Measurements from ENCODE around the gene BACH2.

The BACH2 gene

DNA sequence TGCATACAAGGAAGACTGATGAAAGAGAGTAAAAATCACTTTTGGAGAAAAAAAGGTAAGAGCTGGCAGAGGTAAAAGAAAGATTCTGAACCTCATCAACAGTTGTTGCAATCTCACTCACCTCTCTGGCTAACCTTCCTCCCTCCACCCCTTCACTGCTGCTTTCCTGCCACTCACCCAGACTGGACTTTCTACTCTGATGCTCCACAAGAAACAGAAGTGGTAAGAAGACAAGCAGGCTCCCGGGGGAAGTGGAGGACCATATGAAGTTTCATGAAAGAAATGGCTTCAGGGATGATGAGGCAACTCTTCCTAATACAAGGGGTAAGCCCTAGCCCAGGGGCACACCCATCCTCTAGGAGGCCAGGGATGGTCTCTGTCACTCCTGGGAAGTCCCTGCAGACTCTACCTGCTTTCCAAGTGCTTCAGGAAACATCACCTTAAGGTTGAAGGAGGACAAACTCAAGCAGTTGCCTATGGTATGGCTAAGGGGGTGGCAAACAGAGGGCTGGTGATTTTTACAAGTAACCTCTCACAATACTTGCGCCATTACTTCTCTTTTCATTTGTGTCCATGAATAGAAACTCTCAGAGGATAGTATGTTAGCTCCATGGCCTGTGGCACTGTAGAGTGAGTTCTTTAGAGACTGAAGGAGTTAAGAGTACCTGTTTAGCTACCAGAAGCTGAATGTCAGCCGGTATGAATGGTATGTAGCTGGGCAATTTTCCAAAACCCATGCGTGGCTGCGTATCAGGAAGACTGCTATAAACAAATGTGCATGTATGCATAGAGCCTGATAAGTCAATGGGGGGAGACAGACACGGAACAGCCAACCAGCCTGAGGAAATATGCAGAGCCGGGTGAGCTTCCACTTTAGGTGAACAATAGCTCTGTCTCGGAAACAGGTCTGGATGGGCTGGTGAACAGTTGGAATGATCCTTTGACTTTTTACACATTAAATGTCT, 112.0 kb downstream of the BACH2 start:
- no peak for DNase-seq (ENCODE audit: low read depth in 1 of 2, low spot score in 1 of 2)
- TF ChIP-seq, protein P1, sequence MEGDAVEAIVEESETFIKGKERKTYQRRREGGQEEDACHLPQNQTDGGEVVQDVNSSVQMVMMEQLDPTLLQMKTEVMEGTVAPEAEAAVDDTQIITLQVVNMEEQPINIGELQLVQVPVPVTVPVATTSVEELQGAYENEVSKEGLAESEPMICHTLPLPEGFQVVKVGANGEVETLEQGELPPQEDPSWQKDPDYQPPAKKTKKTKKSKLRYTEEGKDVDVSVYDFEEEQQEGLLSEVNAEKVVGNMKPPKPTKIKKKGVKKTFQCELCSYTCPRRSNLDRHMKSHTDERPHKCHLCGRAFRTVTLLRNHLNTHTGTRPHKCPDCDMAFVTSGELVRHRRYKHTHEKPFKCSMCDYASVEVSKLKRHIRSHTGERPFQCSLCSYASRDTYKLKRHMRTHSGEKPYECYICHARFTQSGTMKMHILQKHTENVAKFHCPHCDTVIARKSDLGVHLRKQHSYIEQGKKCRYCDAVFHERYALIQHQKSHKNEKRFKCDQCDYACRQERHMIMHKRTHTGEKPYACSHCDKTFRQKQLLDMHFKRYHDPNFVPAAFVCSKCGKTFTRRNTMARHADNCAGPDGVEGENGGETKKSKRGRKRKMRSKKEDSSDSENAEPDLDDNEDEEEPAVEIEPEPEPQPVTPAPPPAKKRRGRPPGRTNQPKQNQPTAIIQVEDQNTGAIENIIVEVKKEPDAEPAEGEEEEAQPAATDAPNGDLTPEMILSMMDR (IDR thresholded peaks at IDR 0.05; ENCODE audit: insufficient read depth, low read length) = no peak
- no peak for TF ChIP-seq POLR2AphosphoS5 (IDR thresholded peaks at IDR 0.05; ENCODE audit: low read depth)
- TF ChIP-seq GABPA (IDR thresholded peaks at IDR 0.05; ENCODE audit: low read depth) = no peak
- TF ChIP-seq, protein P2, sequence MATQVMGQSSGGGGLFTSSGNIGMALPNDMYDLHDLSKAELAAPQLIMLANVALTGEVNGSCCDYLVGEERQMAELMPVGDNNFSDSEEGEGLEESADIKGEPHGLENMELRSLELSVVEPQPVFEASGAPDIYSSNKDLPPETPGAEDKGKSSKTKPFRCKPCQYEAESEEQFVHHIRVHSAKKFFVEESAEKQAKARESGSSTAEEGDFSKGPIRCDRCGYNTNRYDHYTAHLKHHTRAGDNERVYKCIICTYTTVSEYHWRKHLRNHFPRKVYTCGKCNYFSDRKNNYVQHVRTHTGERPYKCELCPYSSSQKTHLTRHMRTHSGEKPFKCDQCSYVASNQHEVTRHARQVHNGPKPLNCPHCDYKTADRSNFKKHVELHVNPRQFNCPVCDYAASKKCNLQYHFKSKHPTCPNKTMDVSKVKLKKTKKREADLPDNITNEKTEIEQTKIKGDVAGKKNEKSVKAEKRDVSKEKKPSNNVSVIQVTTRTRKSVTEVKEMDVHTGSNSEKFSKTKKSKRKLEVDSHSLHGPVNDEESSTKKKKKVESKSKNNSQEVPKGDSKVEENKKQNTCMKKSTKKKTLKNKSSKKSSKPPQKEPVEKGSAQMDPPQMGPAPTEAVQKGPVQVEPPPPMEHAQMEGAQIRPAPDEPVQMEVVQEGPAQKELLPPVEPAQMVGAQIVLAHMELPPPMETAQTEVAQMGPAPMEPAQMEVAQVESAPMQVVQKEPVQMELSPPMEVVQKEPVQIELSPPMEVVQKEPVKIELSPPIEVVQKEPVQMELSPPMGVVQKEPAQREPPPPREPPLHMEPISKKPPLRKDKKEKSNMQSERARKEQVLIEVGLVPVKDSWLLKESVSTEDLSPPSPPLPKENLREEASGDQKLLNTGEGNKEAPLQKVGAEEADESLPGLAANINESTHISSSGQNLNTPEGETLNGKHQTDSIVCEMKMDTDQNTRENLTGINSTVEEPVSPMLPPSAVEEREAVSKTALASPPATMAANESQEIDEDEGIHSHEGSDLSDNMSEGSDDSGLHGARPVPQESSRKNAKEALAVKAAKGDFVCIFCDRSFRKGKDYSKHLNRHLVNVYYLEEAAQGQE (IDR thresholded peaks at IDR 0.05; ENCODE audit: insufficient replicate concordance, low read depth) = no peak
- no peak for TF ChIP-seq SPI1 (IDR thresholded peaks at IDR 0.05; ENCODE audit: borderline replicate concordance, low read depth)

DNA sequence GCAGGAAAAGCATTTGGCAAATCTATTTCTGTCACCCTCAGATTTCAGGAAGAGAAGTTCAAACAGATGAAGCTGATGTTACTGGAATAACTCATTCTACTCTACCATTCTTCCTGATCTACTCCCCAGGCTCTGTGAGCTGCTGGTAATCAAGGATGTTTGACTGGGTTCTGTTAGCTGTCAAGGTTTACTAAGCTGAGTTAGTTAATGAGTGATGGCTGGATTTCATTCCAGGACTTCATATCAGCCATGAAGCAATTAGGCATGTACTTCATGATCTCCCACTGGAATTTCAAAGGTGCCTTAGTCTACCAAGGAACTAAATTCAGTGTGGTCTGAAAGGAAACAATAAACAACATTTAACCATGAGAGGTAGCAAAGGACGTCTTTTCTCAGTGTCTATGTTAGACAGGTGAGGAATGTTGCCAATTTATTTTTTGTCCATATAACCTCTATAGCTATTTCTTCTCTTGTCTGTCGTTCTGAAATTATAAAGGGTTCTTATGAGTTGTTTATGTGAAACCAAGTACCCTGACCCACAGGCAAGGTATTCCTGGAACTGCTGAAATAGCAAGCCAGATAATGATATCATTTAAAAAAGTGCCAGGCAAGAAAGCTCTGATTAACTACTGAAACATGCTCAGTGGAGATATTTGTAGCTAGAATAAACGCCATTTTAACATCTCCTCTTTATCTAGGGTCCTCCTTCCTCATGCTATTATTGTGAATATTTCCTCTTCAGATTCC, 112.9 kb downstream of the BACH2 start:
- TF ChIP-seq, protein P1 (IDR thresholded peaks at IDR 0.05; ENCODE audit: insufficient read depth, low read length) = no peak
- TF ChIP-seq POLR2AphosphoS5 (IDR thresholded peaks at IDR 0.05; ENCODE audit: low read depth) = no peak
- TF ChIP-seq, protein P2 (IDR thresholded peaks at IDR 0.05; ENCODE audit: insufficient replicate concordance, low read depth) = no peak
- no peak for TF ChIP-seq SPI1 (IDR thresholded peaks at IDR 0.05; ENCODE audit: borderline replicate concordance, low read depth)
- no peak for TF ChIP-seq GABPA (IDR thresholded peaks at IDR 0.05; ENCODE audit: low read depth)
- H3K27ac ChIP-seq (replicated peaks) = no peak overlapping the region
- DNase-seq (ENCODE audit: low read depth in 1 of 2, low spot score in 1 of 2) = no peak
- no peaks in the 10 kb centered on the region for H3K27me3 ChIP-seq (ENCODE audit: insufficient read depth, poor library complexity, severe bottlenecking)
- no peak overlapping the region for H3K4me3 ChIP-seq (replicated peaks; ENCODE audit: insufficient read depth, low read length)

More for the DNA sequence above, 112.0 kb downstream of the BACH2 start:
- Histone ChIP-seq H3K4me3 (replicated peaks; ENCODE audit: insufficient read depth, low read length) (no peak overlapping the region), H3K27ac (replicated peaks) (no peak overlapping the region), H3K27me3 (ENCODE audit: insufficient read depth, poor library complexity, severe bottlenecking) (no peaks in the 10 kb centered on the region)

DNA sequence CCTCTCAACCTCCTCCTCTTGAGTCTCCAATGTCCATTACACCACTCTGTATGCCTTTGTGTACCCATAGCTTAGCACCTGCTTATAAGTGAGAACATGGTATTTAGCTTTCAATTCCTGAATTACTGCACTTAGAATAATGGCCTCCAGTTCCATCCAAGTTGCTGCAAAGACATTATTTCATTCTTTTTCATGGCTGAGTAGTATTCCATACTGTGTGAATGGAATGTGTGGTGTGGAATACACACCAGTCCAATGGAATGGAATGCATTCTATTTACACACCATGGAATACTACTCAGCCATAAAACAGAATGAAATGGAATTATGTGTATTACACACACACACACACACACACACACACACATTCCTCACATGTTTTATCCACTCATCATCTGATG, 116.1 kb downstream of the BACH2 start:
- Histone ChIP-seq H3K27me3 (ENCODE audit: insufficient read depth, poor library complexity, severe bottlenecking) (no peaks in the 10 kb centered on the region), H3K27ac (replicated peaks) (no peak overlapping the region), H3K4me3 (replicated peaks; ENCODE audit: insufficient read depth, low read length) (no peak overlapping the region)
- no peak for DNase-seq (ENCODE audit: low read depth in 1 of 2, low spot score in 1 of 2)
- TF ChIP-seq, protein P2 (IDR thresholded peaks at IDR 0.05; ENCODE audit: insufficient replicate concordance, low read depth) = no peak
- TF ChIP-seq GABPA (IDR thresholded peaks at IDR 0.05; ENCODE audit: low read depth) = no peak
- TF ChIP-seq, protein P1 (IDR thresholded peaks at IDR 0.05; ENCODE audit: insufficient read depth, low read length) = no peak
- no peak for TF ChIP-seq POLR2AphosphoS5 (IDR thresholded peaks at IDR 0.05; ENCODE audit: low read depth)
- TF ChIP-seq SPI1 (IDR thresholded peaks at IDR 0.05; ENCODE audit: borderline replicate concordance, low read depth) = no peak
